GM12892 (cell line): ENCODE measurements around the gene ANK3.

Source experiments
- POLR2A ChIP-seq: IDR thresholded peaks from 2 replicates; pipeline ENCODE4 v1.6.1; 2011; ENCODE audit warnings: low read depth, low read length, control low read depth
- TAF1 ChIP-seq: IDR thresholded peaks from 2 replicates; pipeline ENCODE4 v1.6.1; 2011; ENCODE audit warnings: low read depth, mild to moderate bottlenecking, control low read depth, low read length, borderline replicate concordance

DNA sequence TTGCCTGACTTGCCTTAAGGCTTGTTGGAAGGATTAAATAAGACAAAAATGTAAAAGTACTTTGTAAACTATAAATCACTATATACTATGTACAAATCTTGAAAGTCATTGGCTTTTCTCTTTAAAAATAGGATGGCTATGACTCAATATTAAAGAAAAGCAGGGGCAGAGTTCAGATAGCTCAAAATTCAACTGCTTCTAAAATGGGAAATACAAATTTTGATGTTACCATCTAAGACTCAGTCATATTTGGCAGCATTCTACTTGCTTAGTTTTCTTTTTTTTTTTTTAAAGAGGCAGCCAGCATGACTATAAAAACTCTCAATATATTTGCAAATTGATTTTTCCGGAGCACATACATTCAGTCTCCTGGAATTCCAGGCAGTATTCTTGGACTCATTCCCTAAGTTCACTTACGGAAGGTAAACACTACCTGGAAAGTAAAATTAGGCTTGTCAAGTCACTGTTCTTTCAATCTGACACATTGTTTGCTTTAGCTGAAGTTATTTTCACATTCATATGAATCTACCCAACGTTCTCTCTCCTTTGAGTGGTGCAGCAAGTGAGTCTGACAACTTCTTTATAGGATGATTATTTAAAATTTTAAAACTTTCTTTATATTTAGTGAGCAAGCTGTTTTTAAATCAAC, 349.5 kb downstream of the ANK3 start:
- TF ChIP-seq TAF1 (no peak), POLR2A (no peak)
